GM23338 (cell line): ENCODE data around the gene TNFAIP8L3.

Source experiments
- CREB1 ChIP-seq: fragments of 250-450 bp; sonication (Bioruptor Pico); IDR thresholded peaks from 2 replicates; pipeline ENCODE4 v1.5.0; 2020; ENCODE audit warnings: low read depth, mild to moderate bottlenecking, moderate library complexity
- EZH2 ChIP-seq: fragments of 200-600 bp; sonication (generic); IDR thresholded peaks from one replicate; pipeline ENCODE4 v1.8.0; 2017; ENCODE audit warnings: antibody characterized with exemption, mild to moderate bottlenecking, low read depth; ENCODE audit not compliant: unreplicated experiment
- EZH2phosphoT487 ChIP-seq: fragments of 200-600 bp; sonication (generic); IDR thresholded peaks from one replicate; pipeline ENCODE4 v1.8.1; 2018; ENCODE audit warnings: antibody characterized with exemption; ENCODE audit not compliant: unreplicated experiment
- POLR2AphosphoS5 ChIP-seq: IDR thresholded peaks from 2 replicates; pipeline ENCODE4 v1.6.1; 2016; ENCODE audit warnings: antibody characterized with exemption, low read depth
- TF ChIP-seq, protein P1 (sequence below), 2 experiments: fragments of 200-600 bp in 1 of 2; sonication (generic) in 1 of 2; conservative IDR thresholded peaks; 2 replicates each; pipeline versions ENCODE4 v1.5.1 to v1.6.1; 2016 to 2017; ENCODE audit warnings: antibody characterized with exemption in 2 of 2, low read depth in 2 of 2, mild to moderate bottlenecking in 2 of 2, moderate library complexity in 1 of 2
- TF ChIP-seq, protein P2 (sequence below): IDR thresholded peaks from one replicate; pipeline ENCODE4 v1.6.1; 2018; ENCODE audit warnings: antibody characterized with exemption; ENCODE audit not compliant: unreplicated experiment

- TF ChIP-seq EZH2 (no peak), POLR2AphosphoS5 (no peak), EZH2phosphoT487 (no peak), CREB1 (no peak)
- TF ChIP-seq, protein P1, sequence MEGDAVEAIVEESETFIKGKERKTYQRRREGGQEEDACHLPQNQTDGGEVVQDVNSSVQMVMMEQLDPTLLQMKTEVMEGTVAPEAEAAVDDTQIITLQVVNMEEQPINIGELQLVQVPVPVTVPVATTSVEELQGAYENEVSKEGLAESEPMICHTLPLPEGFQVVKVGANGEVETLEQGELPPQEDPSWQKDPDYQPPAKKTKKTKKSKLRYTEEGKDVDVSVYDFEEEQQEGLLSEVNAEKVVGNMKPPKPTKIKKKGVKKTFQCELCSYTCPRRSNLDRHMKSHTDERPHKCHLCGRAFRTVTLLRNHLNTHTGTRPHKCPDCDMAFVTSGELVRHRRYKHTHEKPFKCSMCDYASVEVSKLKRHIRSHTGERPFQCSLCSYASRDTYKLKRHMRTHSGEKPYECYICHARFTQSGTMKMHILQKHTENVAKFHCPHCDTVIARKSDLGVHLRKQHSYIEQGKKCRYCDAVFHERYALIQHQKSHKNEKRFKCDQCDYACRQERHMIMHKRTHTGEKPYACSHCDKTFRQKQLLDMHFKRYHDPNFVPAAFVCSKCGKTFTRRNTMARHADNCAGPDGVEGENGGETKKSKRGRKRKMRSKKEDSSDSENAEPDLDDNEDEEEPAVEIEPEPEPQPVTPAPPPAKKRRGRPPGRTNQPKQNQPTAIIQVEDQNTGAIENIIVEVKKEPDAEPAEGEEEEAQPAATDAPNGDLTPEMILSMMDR (conservative IDR thresholded peaks at IDR 0.05; ENCODE audit: low read depth in 2 of 2), result no peak
- TF ChIP-seq, protein P2, sequence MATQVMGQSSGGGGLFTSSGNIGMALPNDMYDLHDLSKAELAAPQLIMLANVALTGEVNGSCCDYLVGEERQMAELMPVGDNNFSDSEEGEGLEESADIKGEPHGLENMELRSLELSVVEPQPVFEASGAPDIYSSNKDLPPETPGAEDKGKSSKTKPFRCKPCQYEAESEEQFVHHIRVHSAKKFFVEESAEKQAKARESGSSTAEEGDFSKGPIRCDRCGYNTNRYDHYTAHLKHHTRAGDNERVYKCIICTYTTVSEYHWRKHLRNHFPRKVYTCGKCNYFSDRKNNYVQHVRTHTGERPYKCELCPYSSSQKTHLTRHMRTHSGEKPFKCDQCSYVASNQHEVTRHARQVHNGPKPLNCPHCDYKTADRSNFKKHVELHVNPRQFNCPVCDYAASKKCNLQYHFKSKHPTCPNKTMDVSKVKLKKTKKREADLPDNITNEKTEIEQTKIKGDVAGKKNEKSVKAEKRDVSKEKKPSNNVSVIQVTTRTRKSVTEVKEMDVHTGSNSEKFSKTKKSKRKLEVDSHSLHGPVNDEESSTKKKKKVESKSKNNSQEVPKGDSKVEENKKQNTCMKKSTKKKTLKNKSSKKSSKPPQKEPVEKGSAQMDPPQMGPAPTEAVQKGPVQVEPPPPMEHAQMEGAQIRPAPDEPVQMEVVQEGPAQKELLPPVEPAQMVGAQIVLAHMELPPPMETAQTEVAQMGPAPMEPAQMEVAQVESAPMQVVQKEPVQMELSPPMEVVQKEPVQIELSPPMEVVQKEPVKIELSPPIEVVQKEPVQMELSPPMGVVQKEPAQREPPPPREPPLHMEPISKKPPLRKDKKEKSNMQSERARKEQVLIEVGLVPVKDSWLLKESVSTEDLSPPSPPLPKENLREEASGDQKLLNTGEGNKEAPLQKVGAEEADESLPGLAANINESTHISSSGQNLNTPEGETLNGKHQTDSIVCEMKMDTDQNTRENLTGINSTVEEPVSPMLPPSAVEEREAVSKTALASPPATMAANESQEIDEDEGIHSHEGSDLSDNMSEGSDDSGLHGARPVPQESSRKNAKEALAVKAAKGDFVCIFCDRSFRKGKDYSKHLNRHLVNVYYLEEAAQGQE, result no peak
These were observed 24.4 kb upstream of the TNFAIP8L3 start for GRCh38 chr15:51119120-51119519.
